GM18499 (cell line): ENCODE data around the gene TXNIP.
A peak's percentile ranks its signal among the peaks of the same experiment; 100 is the strongest.

Experiments
- ATAC-seq: cut with Tn5 transposase; IDR thresholded peaks from one replicate; pipeline ENCODE4 v1.9.1; 2021; ENCODE audit warnings: moderate number of reproducible peaks; ENCODE audit not compliant: insufficient read depth, unreplicated experiment

Gene TXNIP

GRCh38 chr1:145964328-145965118 lies 31.9 kb downstream of the TXNIP start, which contains the start of the genes ANKRD34A and POLR3GL:
Gene ANKRD34A, minus strand, starts transcription at chr1:145964575. Its CDS starts 2,816 bp downstream, at chr1:145961759.
Gene POLR3GL, plus strand, starts transcription at chr1:145964690. Its CDS starts 10,176 bp downstream, at chr1:145974866.
- ATAC-seq, result peak; percentile 64

- ATAC-seq, result no peak
These were observed 32.9 kb downstream of the TXNIP start for GRCh38 chr1:145963265-145964019.

- no peak for ATAC-seq
These were observed 33.9 kb downstream of the TXNIP start for GRCh38 chr1:145962157-145963102.

GRCh38 chr1:145961425-145962156 lies 34.8 kb downstream of the TXNIP start:
- ATAC-seq, result no peak

GRCh38 chr1:145961109-145961424 lies 35.3 kb downstream of the TXNIP start:
- ATAC-seq, result no peak

GRCh38 chr1:145960468-145961108 lies 35.8 kb downstream of the TXNIP start:
- no peak for ATAC-seq

- ATAC-seq, result no peak
These were observed 36.4 kb downstream of the TXNIP start for GRCh38 chr1:145959957-145960467.

GRCh38 chr1:145959333-145959732 lies 37.0 kb downstream of the TXNIP start:
- ATAC-seq, result no peak

- ATAC-seq, result no peak
These were observed 37.6 kb downstream of the TXNIP start for GRCh38 chr1:145958734-145959133.

- ATAC-seq, result peak; percentile 66
These were observed 38.7 kb downstream of the TXNIP start, which contains the start of gene LIX1L for GRCh38 chr1:145957443-145958319. Gene LIX1L, minus strand, starts transcription at chr1:145958017. Its CDS starts 90 bp downstream, at chr1:145957927.

- ATAC-seq, result no peak
These were observed 39.5 kb downstream of the TXNIP start for GRCh38 chr1:145956781-145957442.

- ATAC-seq, result no peak
These were observed 40.0 kb downstream of the TXNIP start for GRCh38 chr1:145956361-145956760.

GRCh38 chr1:145955436-145955835 lies 40.9 kb downstream of the TXNIP start:
- no peak for ATAC-seq

- no peak for ATAC-seq
These were observed 42.5 kb downstream of the TXNIP start for GRCh38 chr1:145953861-145954260.

GRCh38 chr1:145952903-145953302 lies 43.5 kb downstream of the TXNIP start:
- no peak for ATAC-seq

GRCh38 chr1:145951526-145951925 lies 44.9 kb downstream of the TXNIP start:
- no peak for ATAC-seq

- ATAC-seq, result no peak
These were observed 47.2 kb downstream of the TXNIP start for GRCh38 chr1:145949219-145949618.
